ENCODE results near the gene KRT73.

KRT73 gene

GRCh38 chr12:52644078-52644415 lies 25.7 kb upstream of the KRT73 start:
- H3K4me3 ChIP-seq (ENCODE audit: control insufficient read depth, low read depth, low read length): no peak overlapping the region
- DNase-seq (ENCODE audit: low read depth): no peak
- TF ChIP-seq CTCF (IDR thresholded peaks at IDR 0.05; ENCODE audit: control insufficient read depth, insufficient read depth, low read depth, low read length, missing control alignments): no peak

- H3K4me3 ChIP-seq (ENCODE audit: control insufficient read depth, low read depth, low read length): no peak overlapping the region
- TF ChIP-seq CTCF (IDR thresholded peaks at IDR 0.05; ENCODE audit: control insufficient read depth, insufficient read depth, low read depth, low read length, missing control alignments): no peak
- no peak for DNase-seq (ENCODE audit: low read depth)
Measured at GRCh38 chr12:52643233-52644077, 25.1 kb upstream of the KRT73 start.

GRCh38 chr12:52641468-52641867 lies 23.1 kb upstream of the KRT73 start:
- no peak for TF ChIP-seq CTCF (IDR thresholded peaks at IDR 0.05; ENCODE audit: control insufficient read depth, insufficient read depth, low read depth, low read length, missing control alignments)
- H3K4me3 ChIP-seq (ENCODE audit: control insufficient read depth, low read depth, low read length): no peak overlapping the region
- no peak for DNase-seq (ENCODE audit: low read depth)

GRCh38 chr12:52637299-52637698 lies 18.9 kb upstream of the KRT73 start:
- H3K4me3 ChIP-seq (ENCODE audit: control insufficient read depth, low read depth, low read length): no peak overlapping the region
- no peak for TF ChIP-seq CTCF (IDR thresholded peaks at IDR 0.05; ENCODE audit: control insufficient read depth, insufficient read depth, low read depth, low read length, missing control alignments)
- DNase-seq (ENCODE audit: low read depth): no peak

- DNase-seq (ENCODE audit: low read depth): no peak
- no peak overlapping the region for H3K4me3 ChIP-seq (ENCODE audit: control insufficient read depth, low read depth, low read length)
Measured at GRCh38 chr12:52636592-52637258, 18.4 kb upstream of the KRT73 start.

GRCh38 chr12:52636189-52636588 lies 17.8 kb upstream of the KRT73 start:
- TF ChIP-seq CTCF (IDR thresholded peaks at IDR 0.05; ENCODE audit: control insufficient read depth, insufficient read depth, low read depth, low read length, missing control alignments): no peak

More at GRCh38 chr12:52636592-52637258, 18.4 kb upstream of the KRT73 start:
- TF ChIP-seq CTCF (IDR thresholded peaks at IDR 0.05; ENCODE audit: control insufficient read depth, insufficient read depth, low read depth, low read length, missing control alignments): no peak

More at GRCh38 chr12:52636189-52636588, 17.8 kb upstream of the KRT73 start:
- no peak for DNase-seq (ENCODE audit: low read depth)
- no peak overlapping the region for H3K4me3 ChIP-seq (ENCODE audit: control insufficient read depth, low read depth, low read length)

Data from AG09309 (cell line).